Neural progenitor cell (in vitro differentiated cells): ENCODE measurements around the gene KLK12.

Source experiments
- CTCF ChIP-seq: fragments of 200-600 bp; sonication (generic); IDR thresholded peaks from 2 replicates; pipeline ENCODE4 v1.5.1; 2017; ENCODE audit warnings: antibody characterized with exemption, mild to moderate bottlenecking
- EZH2phosphoT487 ChIP-seq: fragments of 200-600 bp; sonication (generic); IDR thresholded peaks from 2 replicates; pipeline ENCODE4 v1.6.1; 2017; ENCODE audit warnings: antibody characterized with exemption

GRCh38 chr19:51060336-51060735 is 25.5 kb upstream of the KLK12 start:
- TF ChIP-seq CTCF (no peak), EZH2phosphoT487 (no peak)
